Osteocyte (in vitro differentiated cells): ENCODE data around the gene CCM2. TPM values are rescaled to one million over a fixed set of nuclear protein-coding genes. Genes with fewer than 3 reads are reported as not detected.

Experiments
- DNase-seq: peaks from one replicate; pipeline ENCODE4 v3.0.0; 2021; ENCODE audit warnings: mixed read lengths; ENCODE audit not compliant: unreplicated experiment; ENCODE audit errors: extremely low spot score
- H3K27ac Mint-ChIP-seq: one replicate; pipeline ENCODE4 v1.8.0; 2021; ENCODE audit warnings: mild to moderate bottlenecking, mixed read lengths; ENCODE audit not compliant: unreplicated experiment
- H3K27me3 Mint-ChIP-seq: one replicate; pipeline ENCODE4 v1.8.0; 2021; ENCODE audit warnings: mixed read lengths; ENCODE audit not compliant: unreplicated experiment
- H3K36me3 Mint-ChIP-seq: one replicate; pipeline ENCODE4 v1.8.0; 2021; ENCODE audit warnings: mixed read lengths; ENCODE audit not compliant: unreplicated experiment
- H3K4me1 Mint-ChIP-seq: one replicate; pipeline ENCODE4 v1.8.0; 2021; ENCODE audit warnings: mixed read lengths; ENCODE audit not compliant: unreplicated experiment
- H3K4me3 Mint-ChIP-seq: one replicate; pipeline ENCODE4 v1.8.0; 2021; ENCODE audit warnings: mild to moderate bottlenecking, moderate library complexity, mixed read lengths; ENCODE audit not compliant: unreplicated experiment
- H3K9me3 Mint-ChIP-seq: one replicate; pipeline ENCODE4 v1.8.0; 2021; ENCODE audit warnings: mixed read lengths; ENCODE audit not compliant: unreplicated experiment
- total RNA-seq: library from RNA; stranded (reverse); gene quantifications from 2 replicates; pipeline ENCODE4 v1.2.1, GENCODE V29; 2021
- TF ChIP-seq, protein P1 (sequence below): fragments of 200-600 bp; sonication (generic); IDR thresholded peaks from 2 replicates; pipeline ENCODE4 v1.5.0; 2021; ENCODE audit warnings: antibody characterized with exemption, mild to moderate bottlenecking, moderate library complexity

The CCM2 gene
- total RNA-seq, 1 donor from 2014 or later, result 42.3 TPM

DNA sequence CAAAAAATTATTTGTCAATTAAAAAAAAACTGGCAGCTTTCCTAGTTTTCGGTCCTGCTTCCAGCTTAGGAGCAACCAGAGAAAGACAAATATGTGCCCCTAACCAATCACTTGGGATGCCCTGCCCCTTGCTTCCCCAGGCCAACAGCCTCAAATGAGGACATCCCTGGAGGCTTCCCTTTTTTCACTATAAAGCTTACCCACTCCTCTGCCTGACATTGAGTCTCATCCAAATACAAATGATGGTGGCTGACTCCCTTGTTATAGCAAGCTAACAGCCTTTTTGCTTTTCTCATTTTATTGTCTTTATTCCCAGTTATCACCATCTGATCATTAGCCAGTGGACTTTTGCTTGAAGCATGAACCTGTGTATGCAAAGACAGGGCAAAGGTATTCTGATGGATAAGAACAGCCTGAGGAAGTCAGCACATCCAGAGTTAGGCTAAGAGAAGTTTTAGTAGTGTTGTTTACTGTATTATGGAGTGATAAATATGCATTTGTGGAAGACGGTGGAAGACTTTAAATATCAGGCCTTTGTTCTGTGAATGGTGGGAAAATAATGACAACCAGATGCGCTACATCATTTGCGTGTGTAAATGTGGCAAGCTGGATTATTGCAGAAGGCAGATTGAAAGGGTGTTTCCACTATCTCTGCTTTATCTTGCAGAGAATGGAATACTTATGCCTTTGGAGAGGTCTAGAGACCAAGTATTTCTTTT lies 1.7 kb upstream of the CCM2 start:
- peaks cover 22% of the 10 kb centered on the region for H3K4me1 Mint-ChIP-seq
- DNase-seq, result no peak
- TF ChIP-seq, protein P1, sequence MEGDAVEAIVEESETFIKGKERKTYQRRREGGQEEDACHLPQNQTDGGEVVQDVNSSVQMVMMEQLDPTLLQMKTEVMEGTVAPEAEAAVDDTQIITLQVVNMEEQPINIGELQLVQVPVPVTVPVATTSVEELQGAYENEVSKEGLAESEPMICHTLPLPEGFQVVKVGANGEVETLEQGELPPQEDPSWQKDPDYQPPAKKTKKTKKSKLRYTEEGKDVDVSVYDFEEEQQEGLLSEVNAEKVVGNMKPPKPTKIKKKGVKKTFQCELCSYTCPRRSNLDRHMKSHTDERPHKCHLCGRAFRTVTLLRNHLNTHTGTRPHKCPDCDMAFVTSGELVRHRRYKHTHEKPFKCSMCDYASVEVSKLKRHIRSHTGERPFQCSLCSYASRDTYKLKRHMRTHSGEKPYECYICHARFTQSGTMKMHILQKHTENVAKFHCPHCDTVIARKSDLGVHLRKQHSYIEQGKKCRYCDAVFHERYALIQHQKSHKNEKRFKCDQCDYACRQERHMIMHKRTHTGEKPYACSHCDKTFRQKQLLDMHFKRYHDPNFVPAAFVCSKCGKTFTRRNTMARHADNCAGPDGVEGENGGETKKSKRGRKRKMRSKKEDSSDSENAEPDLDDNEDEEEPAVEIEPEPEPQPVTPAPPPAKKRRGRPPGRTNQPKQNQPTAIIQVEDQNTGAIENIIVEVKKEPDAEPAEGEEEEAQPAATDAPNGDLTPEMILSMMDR, result no peak
- H3K9me3 Mint-ChIP-seq, result no peaks in the 10 kb centered on the region
- peak overlapping the region; percentile 91 for H3K4me3 Mint-ChIP-seq
- H3K27me3 Mint-ChIP-seq, result no peaks in the 10 kb centered on the region
- H3K36me3 Mint-ChIP-seq, result no peaks in the 10 kb centered on the region
- peak overlapping the region; percentile 94 for H3K27ac Mint-ChIP-seq

DNA sequence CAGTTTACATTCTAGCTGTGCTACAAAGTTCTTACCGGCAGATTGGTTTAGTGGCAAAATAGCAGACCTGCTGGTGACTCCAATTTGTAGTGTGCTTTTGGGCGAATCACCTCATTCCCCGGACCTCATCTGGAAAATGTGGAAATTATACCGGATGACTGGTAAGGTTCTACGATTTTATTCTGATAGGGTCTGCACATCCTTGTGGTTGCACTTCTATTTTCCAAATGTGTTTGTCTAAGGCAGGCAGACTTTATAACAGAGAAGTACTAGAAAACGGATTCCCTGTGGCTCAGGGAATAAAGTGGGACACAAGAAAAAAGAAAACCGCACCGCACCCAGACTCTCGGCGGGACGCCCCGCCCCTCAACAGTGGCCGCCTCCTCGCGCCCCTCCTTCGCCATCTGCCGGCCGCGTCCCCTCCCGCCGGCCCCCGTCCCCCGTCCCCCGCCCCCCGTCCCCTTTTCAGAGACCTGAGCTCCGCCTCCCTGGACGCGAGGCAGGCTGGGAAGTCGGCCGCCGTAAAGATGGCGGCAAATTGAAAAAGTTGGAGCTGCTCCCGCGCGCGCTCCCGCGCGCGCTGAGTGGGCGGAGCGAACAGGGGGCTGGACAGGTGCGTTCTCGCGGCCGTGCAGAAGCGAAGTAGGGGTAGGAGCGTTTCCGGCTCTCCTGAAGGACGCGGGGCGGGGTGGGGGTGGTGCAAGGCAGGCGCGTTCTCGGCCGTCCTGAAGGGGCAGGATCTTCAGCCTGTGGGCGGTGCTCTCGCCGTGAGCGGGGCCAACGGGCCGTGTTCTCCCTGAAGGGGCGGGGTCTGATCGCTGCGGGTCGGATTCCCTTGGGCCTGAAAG lies 532 bp upstream of the CCM2 start:
- no peaks in the 10 kb centered on the region for H3K36me3 Mint-ChIP-seq
- H3K4me3 Mint-ChIP-seq, result peak overlapping the region; percentile 91
- peaks cover 22% of the 10 kb centered on the region for H3K4me1 Mint-ChIP-seq
- TF ChIP-seq, protein P1, result peak; percentile 40
- no peaks in the 10 kb centered on the region for H3K27me3 Mint-ChIP-seq
- peak; percentile 100 for DNase-seq
- H3K27ac Mint-ChIP-seq, result peak overlapping the region; percentile 94
- no peaks in the 10 kb centered on the region for H3K9me3 Mint-ChIP-seq

- H3K9me3 Mint-ChIP-seq, result no peaks in the 10 kb centered on the region
- TF ChIP-seq, protein P1, result no peak
- H3K27me3 Mint-ChIP-seq, result no peaks in the 10 kb centered on the region
- peaks cover 22% of the 10 kb centered on the region for H3K4me1 Mint-ChIP-seq
- H3K4me3 Mint-ChIP-seq, result peak overlapping the region; percentile 75
- peak overlapping the region; percentile 82 for H3K27ac Mint-ChIP-seq
- H3K36me3 Mint-ChIP-seq, result no peaks in the 10 kb centered on the region
- no peak for DNase-seq
Observed at GRCh38 chr7:45001138-45001694, 1.2 kb downstream of the CCM2 start.

- TF ChIP-seq, protein P1, result no peak
- peaks cover 22% of the 10 kb centered on the region for H3K4me1 Mint-ChIP-seq
- no peaks in the 10 kb centered on the region for H3K36me3 Mint-ChIP-seq
- H3K27ac Mint-ChIP-seq, result no peak overlapping the region
- H3K9me3 Mint-ChIP-seq, result no peaks in the 10 kb centered on the region
- DNase-seq, result no peak
- peak overlapping the region; percentile 75 for H3K4me3 Mint-ChIP-seq
- no peaks in the 10 kb centered on the region for H3K27me3 Mint-ChIP-seq
Observed at GRCh38 chr7:45001826-45002225, 1.8 kb downstream of the CCM2 start.

GRCh38 chr7:45003789-45004188 lies 3.8 kb downstream of the CCM2 start:
- H3K36me3 Mint-ChIP-seq, result no peaks in the 10 kb centered on the region
- peak overlapping the region; percentile 16 for H3K27ac Mint-ChIP-seq
- no peak overlapping the region for H3K4me3 Mint-ChIP-seq
- no peaks in the 10 kb centered on the region for H3K9me3 Mint-ChIP-seq
- peaks cover 24% of the 10 kb centered on the region for H3K4me1 Mint-ChIP-seq
- H3K27me3 Mint-ChIP-seq, result no peaks in the 10 kb centered on the region
- TF ChIP-seq, protein P1, result no peak
- DNase-seq, result no peak
